ENCODE measurements around the gene LCN2.
"Not testable (repeated sequence)": the region's sequence is repeated elsewhere in the genome, so short reads cannot be mapped to it uniquely, and the experiment has no call there.

The LCN2 gene

GRCh38 chr9:128163523-128164306, 14.5 kb downstream of the LCN2 start:
- in situ Hi-C loops (cut with HindIII; ENCODE audit: low sequenced_read_pairs) = no loop called here

GRCh38 chr9:128164307-128164885, 15.1 kb downstream of the LCN2 start:
- in situ Hi-C loops (cut with HindIII; ENCODE audit: low sequenced_read_pairs) = no loop called here

GRCh38 chr9:128166169-128166568, 16.9 kb downstream of the LCN2 start:
- in situ Hi-C loops (cut with HindIII; ENCODE audit: low sequenced_read_pairs) = no loop called here

- in situ Hi-C loops (cut with HindIII; ENCODE audit: low sequenced_read_pairs) = no loop called here
Measured at GRCh38 chr9:128167209-128167608, 18.0 kb downstream of the LCN2 start.

- in situ Hi-C loops (cut with HindIII; ENCODE audit: low sequenced_read_pairs) = no loop called here
Measured at GRCh38 chr9:128168731-128169308, 19.6 kb downstream of the LCN2 start.

GRCh38 chr9:128169492-128169891, 20.2 kb downstream of the LCN2 start:
- in situ Hi-C loops (cut with HindIII; ENCODE audit: low sequenced_read_pairs) = no loop called here

- in situ Hi-C loops (cut with HindIII; ENCODE audit: low sequenced_read_pairs) = no loop called here
Measured at GRCh38 chr9:128169925-128170324, 20.7 kb downstream of the LCN2 start.

- in situ Hi-C loops (cut with HindIII; ENCODE audit: low sequenced_read_pairs) = no loop called here
Measured at GRCh38 chr9:128174062-128174461, 24.8 kb downstream of the LCN2 start.

- in situ Hi-C loops (cut with HindIII; ENCODE audit: low sequenced_read_pairs) = no loop called here
Measured at GRCh38 chr9:128175102-128175563, 25.9 kb downstream of the LCN2 start.

- in situ Hi-C loops (cut with HindIII; ENCODE audit: low sequenced_read_pairs) = no loop called here
Measured at GRCh38 chr9:128175726-128176125, 26.5 kb downstream of the LCN2 start.

GRCh38 chr9:128178806-128179431, 29.7 kb downstream of the LCN2 start:
- in situ Hi-C loops (cut with HindIII; ENCODE audit: low sequenced_read_pairs) = no loop called here

- in situ Hi-C loops (cut with HindIII; ENCODE audit: low sequenced_read_pairs) = no loop called here
Measured at GRCh38 chr9:128180001-128180400, 30.7 kb downstream of the LCN2 start.

- in situ Hi-C loops (cut with HindIII; ENCODE audit: low sequenced_read_pairs) = no loop called here
Measured at GRCh38 chr9:128180447-128180846, 31.2 kb downstream of the LCN2 start.

- in situ Hi-C loops (cut with HindIII; ENCODE audit: low sequenced_read_pairs) = not testable (repeated sequence)
Measured at GRCh38 chr9:128181480-128181879, 32.2 kb downstream of the LCN2 start.

- in situ Hi-C loops (cut with HindIII; ENCODE audit: low sequenced_read_pairs) = no loop called here
Measured at GRCh38 chr9:128182893-128183588, 33.8 kb downstream of the LCN2 start.

GRCh38 chr9:128185979-128186965, 37.0 kb downstream of the LCN2 start:
- in situ Hi-C loops (cut with HindIII; ENCODE audit: low sequenced_read_pairs) = loop anchor here (5.0 kb wide), 1 partner anchor 36 kb away; no protein-coding TSS in a partner anchor

GRCh38 chr9:128187361-128187760, 38.1 kb downstream of the LCN2 start:
- in situ Hi-C loops (cut with HindIII; ENCODE audit: low sequenced_read_pairs) = loop anchor here (5.0 kb wide), 1 partner anchor 35 kb away; no protein-coding TSS in a partner anchor

- in situ Hi-C loops (cut with HindIII; ENCODE audit: low sequenced_read_pairs) = loop anchor here (5.0 kb wide), 1 partner anchor 34 kb away; no protein-coding TSS in a partner anchor
Measured at GRCh38 chr9:128188209-128188608, 39.0 kb downstream of the LCN2 start.

- in situ Hi-C loops (cut with HindIII; ENCODE audit: low sequenced_read_pairs) = no loop called here
Measured at GRCh38 chr9:128190013-128190412, 40.8 kb downstream of the LCN2 start.
